Esophagus squamous epithelium (tissue), 4 donors: ENCODE results near the gene SYNDIG1L.

Source experiments
- CTCF ChIP-seq, 6 experiments: fragments of 450-650 bp in 4 of 6; fragments of 200-600 bp in 2 of 6; sonication (generic) in 2 of 6; IDR thresholded peaks; one replicate each; pipeline ENCODE4 v1.5.1; 2016 to 2019; ENCODE audit warnings: antibody characterized with exemption in 6 of 6, mild to moderate bottlenecking in 4 of 6, moderate library complexity in 4 of 6
- POLR2A ChIP-seq, 4 donors: fragments of 450-650 bp; IDR thresholded peaks; one replicate each; pipeline ENCODE4 v1.6.1; 2017; ENCODE audit warnings: antibody characterized with exemption in 4 of 4, mild to moderate bottlenecking in 4 of 4, moderate library complexity in 3 of 4

DNA sequence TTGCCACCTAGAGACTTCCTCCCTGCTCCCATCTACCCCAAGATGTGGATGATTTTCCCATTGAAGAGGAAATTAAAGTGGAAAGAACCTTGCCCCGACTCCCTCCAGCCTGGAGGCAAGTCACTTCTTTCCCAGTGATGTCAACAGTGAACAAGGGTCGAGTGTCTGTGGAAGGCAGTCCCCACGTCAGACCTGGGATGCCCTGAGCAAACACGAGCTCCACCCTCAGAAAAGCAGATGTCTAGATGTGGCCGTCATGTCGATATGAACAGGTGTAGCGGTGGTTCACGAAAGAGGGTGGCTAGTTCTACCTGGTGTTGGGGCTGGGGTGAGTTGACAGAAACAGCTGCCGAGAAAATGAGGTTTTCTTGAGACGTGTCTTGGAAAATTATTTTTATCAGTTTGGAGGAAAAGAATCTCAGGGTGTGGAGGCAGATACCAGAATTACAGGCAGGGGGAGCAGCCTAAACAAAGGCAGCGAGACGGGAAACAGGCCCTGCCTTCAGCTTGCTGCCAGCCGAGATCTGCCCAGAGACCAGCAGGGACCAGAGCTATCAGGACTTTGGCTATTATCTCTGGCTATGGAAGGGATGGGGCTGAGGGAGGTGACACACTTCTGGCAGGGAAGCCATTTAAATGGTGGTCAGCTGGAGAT is 25.9 kb downstream of the SYNDIG1L start:
- TF ChIP-seq CTCF (IDR thresholded peaks at IDR 0.05): no peak
- no peak for TF ChIP-seq POLR2A (IDR thresholded peaks at IDR 0.05)
